SU-DHL-6 (cell line): Measurements from ENCODE around the gene DEDD.

ENCODE experiments used
- H2AFZ ChIP-seq: fragments of 200-600 bp; sonication (generic); 2 replicates; pipeline ENCODE4 v1.6.1; 2014; ENCODE audit warnings: low read depth, mild to moderate bottlenecking, moderate library complexity, mixed read lengths, antibody characterized with exemption, low read length; ENCODE audit not compliant: severe bottlenecking
- H3F3A ChIP-seq: fragments of 200-600 bp; shearing (Covaris generic); 2 replicates; pipeline ENCODE4 v1.6.0; 2016; ENCODE audit warnings: antibody characterized with exemption, mild to moderate bottlenecking; ENCODE audit not compliant: insufficient read depth
- H3K27ac ChIP-seq: fragments of 200-600 bp; sonication (generic); 2 replicates; pipeline ENCODE4 v1.5.1; 2016; ENCODE audit warnings: low read depth, mild to moderate bottlenecking, low read length, moderate library complexity, mixed read lengths
- H3K27me3 ChIP-seq: fragments of 200-600 bp; sonication (generic), shearing (Covaris generic); 2 replicates; pipeline ENCODE4 v1.6.0; 2014; ENCODE audit warnings: mild to moderate bottlenecking, low read length
- H3K36me3 ChIP-seq: fragments of 200-600 bp; sonication (generic); 2 replicates; pipeline ENCODE4 v1.6.1; 2014; ENCODE audit warnings: mild to moderate bottlenecking, low read length, mixed read lengths
- H3K4me2 ChIP-seq: fragments of 300-600, 200-600 bp; shearing (Covaris generic), sonication (generic); 2 replicates; pipeline ENCODE4 v1.6.0; 2014; ENCODE audit warnings: low read length, low read depth, mild to moderate bottlenecking; ENCODE audit not compliant: poor library complexity, severe bottlenecking
- H3K4me3 ChIP-seq: fragments of 200-600 bp; sonication (generic); 2 replicates; pipeline ENCODE4 v1.5.1; 2014; ENCODE audit warnings: antibody characterized with exemption, low read length, mild to moderate bottlenecking, mixed read lengths; ENCODE audit not compliant: insufficient read depth, poor library complexity, severe bottlenecking
- H3K79me2 ChIP-seq: fragments of 200-600 bp; sonication (generic); 2 replicates; pipeline ENCODE4 v1.6.1; 2014; ENCODE audit warnings: mild to moderate bottlenecking, low read length, moderate library complexity; ENCODE audit not compliant: insufficient read depth
- H3K9ac ChIP-seq: fragments of 200-600 bp; sonication (generic); 2 replicates; pipeline ENCODE4 v1.7.0; 2014; ENCODE audit warnings: mild to moderate bottlenecking, low read length
- H3K9me2 ChIP-seq: fragments of 200-600 bp; sonication (generic); replicated peaks from 2 replicates; pipeline ENCODE4 v1.6.1; 2014; ENCODE audit warnings: low read length; ENCODE audit not compliant: insufficient read depth
- H3K9me3 ChIP-seq: fragments of 200-600 bp; sonication (generic); 2 replicates; pipeline ENCODE4 v1.6.1; 2014; ENCODE audit warnings: low read length, mixed read lengths; ENCODE audit not compliant: insufficient read depth
- H4K20me1 ChIP-seq: fragments of 200-600 bp; sonication (generic); 2 replicates; pipeline ENCODE4 v1.6.1; 2014; ENCODE audit warnings: low read depth, mild to moderate bottlenecking, antibody characterized with exemption, low read length, moderate library complexity, mixed read lengths
- CTCF ChIP-seq: fragments of 200-600 bp; sonication (generic); IDR thresholded peaks from one replicate; pipeline ENCODE4 v1.5.1; 2017; ENCODE audit warnings: antibody characterized with exemption, mild to moderate bottlenecking, low read length, moderate library complexity; ENCODE audit not compliant: insufficient read depth, poor library complexity, severe bottlenecking
- EZH2phosphoT487 ChIP-seq: fragments of 200-600 bp; sonication (generic), shearing (Covaris generic); conservative IDR thresholded peaks from 2 replicates; pipeline ENCODE4 v1.6.1; 2018; ENCODE audit warnings: mild to moderate bottlenecking, antibody characterized with exemption, low read length, moderate library complexity, mixed read lengths

DEDD gene

GRCh38 chr1:161114556-161114955, 17.9 kb downstream of the DEDD start:
- Histone ChIP-seq H3K27me3 (no peaks in the 10 kb centered on the region), H3F3A (peaks cover 4% of the 10 kb centered on the region; the same call in 1 of the 2 replicates), H3K36me3 (peaks cover 5% of the 10 kb centered on the region; the same call in 1 of the 2 replicates), H3K9me2 (no peaks in the 10 kb centered on the region), H3K9me3 (no peaks in the 10 kb centered on the region), H3K4me3 (no peak overlapping the region), H2AFZ (no peak overlapping the region), H3K4me2 (peak overlapping the region; percentile 11), H3K79me2 (peaks cover 90% of the 10 kb centered on the region), H3K27ac (no peak overlapping the region), H3K9ac (no peak overlapping the region), H4K20me1 (peaks cover 10% of the 10 kb centered on the region; the same call in 1 of the 2 replicates)
- no peak for TF ChIP-seq EZH2phosphoT487
- no peak for TF ChIP-seq CTCF

GRCh38 chr1:161113915-161114314, 18.6 kb downstream of the DEDD start:
- Histone ChIP-seq H3F3A (peaks cover 8% of the 10 kb centered on the region; the same call in 1 of the 2 replicates), H3K36me3 (peaks cover 6% of the 10 kb centered on the region; the same call in 1 of the 2 replicates), H3K4me3 (no peak overlapping the region), H3K79me2 (peaks cover 96% of the 10 kb centered on the region), H3K9me3 (no peaks in the 10 kb centered on the region), H3K27ac (no peak overlapping the region), H3K9ac (no peak overlapping the region), H3K4me2 (peak overlapping the region; percentile 0), H2AFZ (no peak overlapping the region), H3K27me3 (no peaks in the 10 kb centered on the region), H4K20me1 (peaks cover 16% of the 10 kb centered on the region; the same call in 1 of the 2 replicates), H3K9me2 (no peaks in the 10 kb centered on the region)
- no peak for TF ChIP-seq CTCF
- no peak for TF ChIP-seq EZH2phosphoT487

GRCh38 chr1:161111527-161111926, 20.9 kb downstream of the DEDD start:
- Histone ChIP-seq H3K9me3 (no peaks in the 10 kb centered on the region), H4K20me1 (peaks cover 16% of the 10 kb centered on the region; the same call in 1 of the 2 replicates), H3K27ac (no peak overlapping the region), H3K4me3 (no peak overlapping the region), H3K9me2 (no peaks in the 10 kb centered on the region), H2AFZ (no peak overlapping the region), H3K27me3 (no peaks in the 10 kb centered on the region), H3K4me2 (no peak overlapping the region), H3K36me3 (peaks cover 11% of the 10 kb centered on the region; the same call in 1 of the 2 replicates), H3F3A (peaks cover 8% of the 10 kb centered on the region; the same call in 1 of the 2 replicates), H3K79me2 (peaks cover 94% of the 10 kb centered on the region), H3K9ac (no peak overlapping the region)
- TF ChIP-seq EZH2phosphoT487 (no peak), CTCF (no peak)
